T-helper 1 cell treated with Interleukin-12 subunit alpha and Interleukin-12 subunit beta and Interleukin-4 antibody, amounts not matched to agents 30 μg/mL and 1 μg/mL, for 36 hours (primary cell): ENCODE measurements around the gene KCNF1.

Experiments used
- H3K27ac Mint-ChIP-seq: one replicate; pipeline ENCODE4 v1.8.0; 2021; ENCODE audit warnings: mild to moderate bottlenecking, mixed read lengths
- H3K27me3 Mint-ChIP-seq: one replicate; pipeline ENCODE4 v1.8.0; 2021; ENCODE audit warnings: low read depth, mixed read lengths
- H3K36me3 Mint-ChIP-seq: one replicate; pipeline ENCODE4 v1.8.0; 2021; ENCODE audit warnings: low read depth, mixed read lengths
- H3K4me1 Mint-ChIP-seq: one replicate; pipeline ENCODE4 v1.8.0; 2021; ENCODE audit warnings: low read depth, mixed read lengths
- H3K4me3 Mint-ChIP-seq: one replicate; pipeline ENCODE4 v1.8.0; 2021; ENCODE audit warnings: mild to moderate bottlenecking, moderate library complexity, mixed read lengths
- H3K9me3 Mint-ChIP-seq: one replicate; pipeline ENCODE4 v1.8.0; 2021; ENCODE audit warnings: mixed read lengths

KCNF1 gene

DNA sequence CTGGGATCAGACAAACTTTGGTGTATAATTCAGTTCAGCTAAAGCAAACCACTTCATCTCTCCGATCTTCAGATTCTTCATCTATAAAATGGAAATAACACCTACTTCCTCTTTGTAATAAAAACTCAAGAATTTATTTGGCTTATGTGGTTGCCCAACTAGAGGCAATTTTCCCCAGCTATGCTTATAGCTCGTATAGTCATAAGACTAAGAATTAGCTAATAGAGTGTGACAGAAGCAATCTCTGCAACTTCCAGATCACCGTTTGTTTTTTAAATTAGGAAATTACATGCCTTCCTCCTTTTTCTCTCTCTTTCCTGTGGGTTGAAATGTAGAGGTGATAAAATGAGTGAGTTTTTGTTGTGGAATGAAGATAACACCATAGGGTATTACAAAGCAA lies 35.3 kb upstream of the KCNF1 start:
- peaks cover 5% of the 10 kb centered on the region for H3K9me3 Mint-ChIP-seq
- H3K4me1 Mint-ChIP-seq, result no peaks in the 10 kb centered on the region
- no peak overlapping the region for H3K4me3 Mint-ChIP-seq
- peaks cover 15% of the 10 kb centered on the region for H3K27me3 Mint-ChIP-seq
- no peak overlapping the region for H3K27ac Mint-ChIP-seq
- H3K36me3 Mint-ChIP-seq, result peaks cover 1% of the 10 kb centered on the region

DNA sequence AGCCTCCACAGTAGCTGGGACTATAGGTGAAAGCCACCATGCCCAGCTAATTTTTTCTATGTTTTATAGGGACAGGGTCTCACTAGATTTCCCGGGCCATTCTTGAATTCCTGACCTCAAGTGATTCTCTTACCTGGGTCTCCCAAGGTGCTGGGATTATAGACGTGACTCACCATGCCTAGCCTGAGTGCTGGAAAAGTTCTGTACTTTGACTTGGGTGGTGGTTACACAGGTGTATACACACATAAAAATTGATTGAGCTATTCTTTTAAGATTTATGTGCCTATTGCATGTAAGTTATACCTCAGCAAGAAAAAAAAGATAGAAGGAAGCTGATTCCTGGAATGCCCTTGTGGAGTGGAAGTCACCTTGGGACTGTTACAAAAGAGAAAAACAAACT lies 34.8 kb upstream of the KCNF1 start:
- H3K4me1 Mint-ChIP-seq, result no peaks in the 10 kb centered on the region

DNA sequence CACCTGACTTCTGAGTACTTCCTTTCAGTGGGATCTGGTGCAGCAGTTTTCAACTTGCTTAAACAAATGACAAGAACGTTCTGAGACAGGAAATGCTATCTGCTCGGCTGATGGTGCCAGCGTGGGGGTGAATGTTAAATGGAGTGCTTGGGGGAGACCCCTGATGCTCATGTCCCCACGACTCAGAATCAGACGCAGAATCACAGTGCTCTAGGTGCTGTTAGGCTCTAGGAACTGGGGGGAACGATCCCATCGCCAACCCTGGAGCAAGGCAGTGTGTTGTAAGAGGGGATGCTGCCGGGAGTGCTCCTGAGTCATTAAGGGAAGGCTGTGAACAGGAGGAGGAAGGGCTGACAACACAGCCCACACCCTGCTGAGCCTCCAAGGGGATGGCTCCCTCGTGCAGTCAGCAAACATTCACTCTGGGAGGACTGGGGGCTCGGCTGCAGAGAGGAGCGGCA lies 34.1 kb upstream of the KCNF1 start:
- no peaks in the 10 kb centered on the region for H3K9me3 Mint-ChIP-seq
- H3K4me3 Mint-ChIP-seq, result no peak overlapping the region

More for the DNA sequence above, 34.8 kb upstream of the KCNF1 start:
- Mint-ChIP-seq H3K4me3 (no peak overlapping the region), H3K36me3 (peaks cover 1% of the 10 kb centered on the region), H3K9me3 (peaks cover 5% of the 10 kb centered on the region), H3K27ac (no peak overlapping the region), H3K27me3 (peaks cover 15% of the 10 kb centered on the region)

DNA sequence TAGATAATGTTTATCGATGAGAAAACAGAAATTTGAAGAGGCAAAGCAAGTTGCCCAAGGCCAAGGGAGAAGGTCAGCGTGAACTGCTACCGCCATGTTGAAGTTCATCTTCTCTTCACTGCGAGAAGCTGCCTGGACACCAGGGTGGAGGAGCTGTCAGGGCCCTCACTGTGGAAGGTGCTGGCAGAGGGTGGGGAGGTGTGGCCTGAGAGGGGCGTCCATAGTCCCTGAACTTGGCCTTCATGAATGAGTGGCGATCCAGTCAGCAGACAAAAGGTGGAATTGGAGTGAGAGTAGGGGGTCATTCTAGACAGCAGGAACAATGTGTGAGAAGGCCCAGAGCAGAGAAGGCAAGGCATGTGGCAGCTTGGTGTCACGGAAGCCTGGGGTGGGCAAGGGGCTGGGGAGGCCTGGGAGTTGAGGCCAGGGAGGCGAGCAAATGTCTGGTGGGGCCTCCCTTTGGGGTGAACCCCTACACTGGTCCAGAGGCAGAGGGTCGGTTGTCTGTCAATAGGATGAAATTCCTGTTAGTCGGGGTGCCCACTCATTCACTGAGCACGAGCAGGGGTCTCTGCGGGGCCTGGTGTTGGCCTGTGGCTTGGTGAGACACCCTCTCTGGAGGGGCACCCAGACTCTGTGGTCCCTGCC lies 33.3 kb upstream of the KCNF1 start:
- Mint-ChIP-seq H3K4me1 (no peaks in the 10 kb centered on the region), H3K27me3 (peaks cover 5% of the 10 kb centered on the region), H3K4me3 (no peak overlapping the region), H3K27ac (no peak overlapping the region), H3K36me3 (no peaks in the 10 kb centered on the region), H3K9me3 (no peaks in the 10 kb centered on the region)

More for the DNA sequence above, 34.1 kb upstream of the KCNF1 start:
- Mint-ChIP-seq H3K27ac (no peak overlapping the region), H3K4me1 (no peaks in the 10 kb centered on the region), H3K36me3 (no peaks in the 10 kb centered on the region), H3K27me3 (peaks cover 10% of the 10 kb centered on the region)

DNA sequence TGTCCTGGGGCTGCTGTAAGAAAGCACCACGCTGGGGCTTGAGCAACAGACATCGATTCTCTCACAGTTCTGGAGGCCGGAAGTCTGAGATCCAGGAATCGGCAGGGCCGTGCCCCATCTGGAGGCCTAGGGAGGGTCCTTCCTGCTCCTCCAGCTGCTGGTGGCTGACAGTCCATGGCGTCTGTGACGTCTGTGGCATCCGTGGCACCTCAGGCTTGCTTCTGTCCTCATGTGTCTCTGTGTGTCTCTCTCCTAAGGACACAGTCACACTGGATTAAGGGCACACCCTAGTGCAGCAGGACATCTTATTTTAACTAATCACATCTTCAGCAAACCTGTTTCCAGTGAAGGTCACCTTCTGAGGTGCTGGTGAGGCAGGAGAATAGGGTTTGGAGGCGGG lies 32.6 kb upstream of the KCNF1 start:
- Mint-ChIP-seq H3K36me3 (no peaks in the 10 kb centered on the region), H3K4me3 (no peak overlapping the region), H3K9me3 (no peaks in the 10 kb centered on the region), H3K27ac (no peak overlapping the region), H3K4me1 (no peaks in the 10 kb centered on the region), H3K27me3 (peaks cover 5% of the 10 kb centered on the region)

DNA sequence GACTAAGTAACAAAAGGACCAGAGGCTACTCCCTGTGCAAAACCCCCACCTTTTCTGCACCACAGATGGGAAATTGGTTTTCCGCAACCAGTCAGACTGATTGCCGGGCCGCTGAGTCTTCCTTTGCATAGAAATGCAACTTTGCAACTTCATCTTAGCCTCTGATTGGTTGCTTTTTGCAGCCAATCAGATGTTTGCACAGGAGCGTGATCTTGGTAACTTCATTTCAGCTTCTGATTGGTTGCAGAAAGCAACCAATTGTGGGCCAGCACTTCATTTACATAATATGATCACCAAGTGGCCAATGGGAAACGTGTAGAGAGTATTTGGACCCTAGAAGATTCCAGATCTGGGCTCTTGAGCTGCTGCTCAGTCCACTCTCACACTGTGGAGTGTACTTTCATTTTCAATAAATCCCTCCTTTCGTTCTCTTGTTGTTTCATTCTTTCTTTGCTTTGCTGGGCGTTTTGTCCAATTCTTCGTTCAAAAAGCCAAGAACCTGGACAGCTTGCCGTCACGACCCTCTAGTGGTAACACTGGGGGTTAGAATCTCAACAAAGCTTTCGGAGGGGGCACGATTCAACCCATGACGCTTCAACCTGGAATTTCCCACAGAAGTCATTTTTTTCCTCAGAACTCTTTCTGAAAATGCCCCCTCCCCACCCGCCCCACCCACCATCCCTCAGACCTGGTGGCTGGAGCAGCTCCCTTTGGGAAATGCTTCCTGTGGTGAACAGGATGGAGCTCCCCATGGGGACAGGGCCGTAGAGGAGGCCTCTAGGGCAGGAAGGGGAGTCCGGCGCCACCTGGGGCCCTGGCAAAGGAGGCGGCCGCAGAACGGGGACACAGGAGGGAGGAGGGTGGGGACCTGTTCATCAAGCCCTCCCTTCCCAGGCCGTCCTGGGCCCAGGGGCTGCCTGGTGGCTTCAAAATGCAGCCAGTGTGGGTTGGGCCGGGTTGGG lies 31.8 kb upstream of the KCNF1 start:
- no peaks in the 10 kb centered on the region for H3K36me3 Mint-ChIP-seq
- peaks cover 5% of the 10 kb centered on the region for H3K27me3 Mint-ChIP-seq
- H3K27ac Mint-ChIP-seq, result no peak overlapping the region

DNA sequence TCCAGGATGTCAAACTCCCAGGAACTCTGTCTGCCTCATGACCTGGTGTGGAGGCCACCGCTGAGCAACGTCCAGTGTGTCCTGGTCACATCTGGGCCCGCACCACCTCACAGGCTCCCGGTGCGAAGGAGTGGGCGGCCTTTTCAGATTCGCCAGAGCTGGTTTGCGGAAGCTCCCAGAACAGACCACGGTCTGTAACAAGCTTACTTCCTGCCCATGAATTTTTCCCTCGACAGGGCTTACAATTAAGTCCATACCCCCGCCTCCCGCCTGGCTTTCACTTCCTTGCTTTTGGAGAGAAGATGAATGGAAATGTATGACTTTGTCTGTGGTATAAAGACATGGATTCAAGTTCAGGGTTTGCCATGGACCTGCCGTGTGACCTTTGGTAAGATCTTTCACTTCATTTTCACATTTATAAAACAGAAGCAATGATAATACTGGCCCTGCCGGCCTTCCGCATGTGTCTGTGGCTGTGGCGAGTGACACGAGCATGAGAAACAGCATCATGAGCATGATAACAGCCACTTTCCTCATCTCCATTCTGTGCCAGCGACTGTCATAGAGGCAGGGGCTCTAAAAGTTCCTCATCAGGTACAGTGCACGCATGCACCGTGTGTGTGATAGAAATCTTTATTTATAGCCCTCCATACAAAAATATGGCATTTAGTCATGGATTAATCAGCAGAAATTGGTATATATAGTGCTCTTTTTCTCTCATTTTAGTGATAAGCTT lies 31.0 kb upstream of the KCNF1 start:
- Mint-ChIP-seq H3K4me1 (no peaks in the 10 kb centered on the region), H3K9me3 (no peaks in the 10 kb centered on the region), H3K36me3 (no peaks in the 10 kb centered on the region), H3K27ac (no peak overlapping the region), H3K27me3 (peaks cover 5% of the 10 kb centered on the region), H3K4me3 (no peak overlapping the region)

More for the DNA sequence above, 31.8 kb upstream of the KCNF1 start:
- no peaks in the 10 kb centered on the region for H3K9me3 Mint-ChIP-seq
- H3K4me3 Mint-ChIP-seq, result no peak overlapping the region
- no peaks in the 10 kb centered on the region for H3K4me1 Mint-ChIP-seq

DNA sequence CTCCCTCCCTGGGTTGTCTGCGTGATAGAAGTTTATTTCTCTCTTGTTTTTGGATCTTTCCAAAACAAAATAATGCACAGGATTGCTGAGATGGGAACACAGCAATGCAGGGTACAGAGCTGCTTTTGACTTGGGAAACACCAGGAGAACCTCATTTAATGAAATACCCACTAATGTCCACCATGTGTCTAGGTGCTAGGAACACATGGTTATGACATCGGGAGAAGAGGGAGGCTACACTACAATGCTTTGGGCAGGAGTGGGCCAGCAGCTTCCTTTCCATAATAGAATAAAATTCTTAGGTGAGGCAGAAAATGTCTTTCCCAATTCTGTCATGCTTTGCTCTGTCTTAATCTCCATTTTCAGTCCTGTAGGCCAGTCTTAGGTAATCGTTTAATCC lies 29.2 kb upstream of the KCNF1 start:
- Mint-ChIP-seq H3K27ac (no peak overlapping the region), H3K9me3 (no peaks in the 10 kb centered on the region), H3K4me3 (no peak overlapping the region), H3K4me1 (no peaks in the 10 kb centered on the region), H3K27me3 (no peaks in the 10 kb centered on the region), H3K36me3 (no peaks in the 10 kb centered on the region)

DNA sequence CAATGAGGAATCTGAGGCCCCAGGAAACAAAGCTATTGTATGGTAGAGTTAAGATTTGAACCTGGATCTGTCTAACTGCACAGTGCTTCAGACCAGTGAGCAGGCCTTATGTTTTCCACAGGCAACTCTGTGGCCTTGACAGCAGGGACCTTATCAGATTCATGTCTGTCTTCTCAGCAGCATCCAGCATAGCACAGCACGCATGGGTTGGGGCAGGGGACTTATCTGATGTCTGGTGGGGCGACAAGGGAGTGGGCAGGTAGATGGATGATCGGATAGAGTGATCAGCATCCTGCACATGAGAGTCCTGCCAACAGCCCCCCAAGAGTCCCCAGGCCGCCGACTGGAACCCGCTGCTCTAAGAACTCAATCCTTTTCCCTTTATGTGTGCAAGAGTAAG lies 28.7 kb upstream of the KCNF1 start:
- H3K27ac Mint-ChIP-seq, result no peak overlapping the region
- no peaks in the 10 kb centered on the region for H3K4me1 Mint-ChIP-seq
- no peaks in the 10 kb centered on the region for H3K36me3 Mint-ChIP-seq
- H3K4me3 Mint-ChIP-seq, result no peak overlapping the region
- H3K9me3 Mint-ChIP-seq, result no peaks in the 10 kb centered on the region
- no peaks in the 10 kb centered on the region for H3K27me3 Mint-ChIP-seq

DNA sequence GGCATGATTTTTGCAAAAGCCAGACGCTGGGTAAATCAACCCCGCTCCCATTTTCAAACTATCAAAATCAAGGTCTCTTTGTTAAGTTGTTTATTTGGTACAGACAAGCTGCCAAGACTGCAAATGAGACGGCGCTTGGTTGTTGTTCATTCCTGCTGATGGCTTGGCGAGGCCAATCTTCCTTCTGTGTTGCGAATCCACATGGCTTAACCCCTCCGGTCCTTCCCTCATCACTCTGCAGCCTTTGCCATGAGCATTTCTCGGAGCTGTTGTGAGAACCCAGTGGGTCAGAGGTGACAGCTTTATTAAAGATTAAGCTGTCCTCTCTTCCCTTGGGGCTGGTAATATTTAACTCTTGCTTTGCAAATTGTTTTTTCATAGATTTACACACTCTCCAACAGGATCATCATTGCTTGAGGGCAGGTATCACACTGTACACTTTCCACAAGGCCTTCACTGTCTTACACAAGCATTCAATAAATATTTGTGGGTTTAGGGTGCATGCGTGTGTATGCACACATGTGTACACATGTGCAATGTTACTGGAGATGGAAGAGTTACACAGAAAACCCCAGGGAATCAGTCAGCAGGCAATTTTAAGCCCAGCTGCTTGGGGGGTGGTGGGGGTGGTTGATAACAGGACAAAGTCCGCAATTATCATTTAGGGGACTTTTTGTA lies 27.8 kb upstream of the KCNF1 start:
- Mint-ChIP-seq H3K4me3 (no peak overlapping the region), H3K27ac (no peak overlapping the region), H3K9me3 (no peaks in the 10 kb centered on the region), H3K36me3 (no peaks in the 10 kb centered on the region), H3K27me3 (no peaks in the 10 kb centered on the region), H3K4me1 (no peaks in the 10 kb centered on the region)

DNA sequence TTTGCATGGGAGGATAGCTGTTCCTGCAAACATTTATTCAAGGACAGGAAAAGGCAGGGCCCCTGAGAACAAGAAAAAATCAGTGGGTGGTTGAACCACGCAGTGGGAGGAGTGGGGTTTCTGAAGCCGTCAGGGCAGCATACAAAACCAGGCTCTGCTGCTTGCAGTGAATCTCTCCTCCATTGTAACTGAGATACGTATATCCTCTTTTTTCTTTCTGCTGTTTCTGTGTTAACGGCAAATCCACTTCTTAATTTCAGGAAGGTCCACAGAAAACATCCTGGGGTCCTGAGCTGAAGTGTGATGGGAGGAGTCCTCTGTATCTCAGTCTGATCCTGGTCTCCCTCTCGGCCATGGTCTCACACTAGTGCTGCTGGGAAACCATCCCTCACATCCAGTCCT lies 27.2 kb upstream of the KCNF1 start:
- H3K27ac Mint-ChIP-seq, result no peak overlapping the region
- H3K36me3 Mint-ChIP-seq, result no peaks in the 10 kb centered on the region
- no peaks in the 10 kb centered on the region for H3K27me3 Mint-ChIP-seq
- H3K4me1 Mint-ChIP-seq, result no peaks in the 10 kb centered on the region
- H3K9me3 Mint-ChIP-seq, result no peaks in the 10 kb centered on the region
- no peak overlapping the region for H3K4me3 Mint-ChIP-seq

DNA sequence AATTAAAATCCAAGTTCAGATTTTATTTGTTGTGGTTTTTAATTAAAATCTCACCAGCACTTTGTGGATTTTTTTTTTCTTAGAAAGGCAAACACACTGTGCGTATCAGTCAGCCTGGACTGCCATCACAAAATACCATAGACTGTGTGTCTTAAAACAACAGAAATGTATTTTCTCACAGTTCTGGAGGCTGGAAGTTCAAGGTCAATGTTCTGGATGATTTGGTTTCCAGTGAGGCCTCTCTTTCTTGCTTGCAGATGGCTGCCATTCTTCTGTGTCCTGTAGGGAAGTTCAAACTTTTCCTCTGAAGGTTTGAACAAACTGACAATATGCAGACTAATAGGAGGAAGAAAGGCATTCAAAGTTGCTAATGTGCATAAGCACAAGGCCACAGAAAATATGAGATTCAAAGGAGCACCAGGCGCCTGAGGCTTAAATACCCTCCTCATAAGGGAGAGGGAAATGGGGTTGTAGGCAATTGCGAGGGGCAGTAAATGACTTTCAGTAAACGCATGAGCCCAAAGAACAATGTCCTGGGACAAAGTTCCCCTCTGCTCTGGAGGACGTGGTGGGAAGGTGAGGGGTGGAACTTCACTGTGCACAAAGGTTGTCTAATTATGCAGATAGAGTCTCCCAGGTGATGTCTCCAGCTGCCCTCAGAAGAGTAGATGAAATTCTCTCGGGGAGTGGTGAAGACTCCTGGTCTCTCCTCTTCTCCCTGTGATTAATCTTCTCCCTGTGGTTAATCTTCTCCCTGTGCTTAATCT lies 26.5 kb upstream of the KCNF1 start:
- no peaks in the 10 kb centered on the region for H3K4me1 Mint-ChIP-seq
- no peaks in the 10 kb centered on the region for H3K27me3 Mint-ChIP-seq
- no peaks in the 10 kb centered on the region for H3K36me3 Mint-ChIP-seq
- H3K27ac Mint-ChIP-seq, result no peak overlapping the region
- H3K9me3 Mint-ChIP-seq, result no peaks in the 10 kb centered on the region
- no peak overlapping the region for H3K4me3 Mint-ChIP-seq

DNA sequence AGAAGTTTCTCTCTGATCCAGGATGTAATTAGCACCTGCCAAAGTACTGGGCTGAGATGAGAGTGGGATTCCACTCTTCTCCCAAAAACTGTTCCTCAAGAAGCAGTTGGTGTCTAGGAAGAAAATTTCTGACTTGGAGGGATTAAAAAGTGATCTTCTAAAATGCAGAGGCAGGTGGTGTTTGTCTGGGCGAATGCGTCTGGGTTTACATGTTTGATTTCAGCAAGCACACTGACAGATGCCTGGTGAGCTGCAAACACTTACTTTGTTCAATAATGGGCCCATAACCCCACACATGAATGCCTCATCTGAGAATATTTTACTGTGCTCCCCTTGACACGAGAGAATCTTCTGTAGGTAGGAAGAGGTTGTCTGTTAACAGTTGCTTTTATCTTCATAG lies 24.3 kb upstream of the KCNF1 start:
- Mint-ChIP-seq H3K4me3 (no peak overlapping the region), H3K27me3 (peaks cover 4% of the 10 kb centered on the region), H3K36me3 (no peaks in the 10 kb centered on the region), H3K9me3 (no peaks in the 10 kb centered on the region), H3K4me1 (no peaks in the 10 kb centered on the region), H3K27ac (no peak overlapping the region)
